GM04503 (cell line): ENCODE data around the gene NUDT3.
"Not testable (repeated sequence)": the region's sequence is repeated elsewhere in the genome, so short reads cannot be mapped to it uniquely, and the experiment has no call there.

ENCODE experiments used
- DNase-seq: peaks from one replicate; pipeline ENCODE4 v3.0.0-alpha.2; 2012; ENCODE audit warnings: low read depth

The NUDT3 gene

GRCh38 chr6:34249469-34250261, 142.8 kb downstream of the NUDT3 start:
- DNase-seq, result no peak

- DNase-seq, result peak; percentile 58
Observed at GRCh38 chr6:34248727-34249468, 143.6 kb downstream of the NUDT3 start, which contains the start of gene SMIM29. Gene SMIM29 (minus strand): TSS chr6:34249006. CDS start chr6:34247791, 1,215 bp downstream.

- DNase-seq, result no peak
Observed at GRCh38 chr6:34248198-34248726, 144.2 kb downstream of the NUDT3 start.

- DNase-seq, result no peak
Observed at GRCh38 chr6:34247481-34248197, 144.8 kb downstream of the NUDT3 start.

- DNase-seq, result no peak
Observed at GRCh38 chr6:34246563-34247391, 145.7 kb downstream of the NUDT3 start.

GRCh38 chr6:34246249-34246562, 146.3 kb downstream of the NUDT3 start:
- no peak for DNase-seq

- DNase-seq, result not testable (repeated sequence)
Observed at GRCh38 chr6:34245761-34246140, 146.7 kb downstream of the NUDT3 start.

GRCh38 chr6:34245032-34245760, 147.3 kb downstream of the NUDT3 start:
- DNase-seq, result not testable (repeated sequence)

- DNase-seq, result peak; percentile 71
Observed at GRCh38 chr6:34243901-34244884, 148.3 kb downstream of the NUDT3 start.

- DNase-seq, result no peak
Observed at GRCh38 chr6:34243131-34243771, 149.2 kb downstream of the NUDT3 start.

GRCh38 chr6:34242252-34243130, 150.0 kb downstream of the NUDT3 start:
- no peak for DNase-seq

GRCh38 chr6:34241351-34242215, 150.9 kb downstream of the NUDT3 start:
- no peak for DNase-seq

GRCh38 chr6:34240329-34241248, 151.9 kb downstream of the NUDT3 start:
- DNase-seq, result no peak

GRCh38 chr6:34239893-34240292, 152.6 kb downstream of the NUDT3 start:
- DNase-seq, result no peak

- no peak for DNase-seq
Observed at GRCh38 chr6:34239500-34239825, 153.0 kb downstream of the NUDT3 start.
